ENCODE measurements around the gene CCL25.

- no peak for TF ChIP-seq REST (IDR thresholded peaks at IDR 0.05; ENCODE audit: low read depth)
- no peak for TF ChIP-seq RAD21 (IDR thresholded peaks at IDR 0.05; ENCODE audit: low read depth)
- TF ChIP-seq FOXM1 (IDR thresholded peaks at IDR 0.05; ENCODE audit: borderline replicate concordance, low read depth) = no peak
- no peak for TF ChIP-seq CEBPB (IDR thresholded peaks at IDR 0.05)
- no peak for TF ChIP-seq YY1 (IDR thresholded peaks at IDR 0.05; ENCODE audit: low read depth)
- TF ChIP-seq TCF12 (IDR thresholded peaks at IDR 0.05; ENCODE audit: low read depth) = no peak
- no peak for TF ChIP-seq EP300 (IDR thresholded peaks at IDR 0.05; ENCODE audit: borderline replicate concordance)
Observed at GRCh38 chr19:8023371-8023770, 29.2 kb upstream of the CCL25 start.

All from Ishikawa (cell line).